HG03342 (cell line): ENCODE data around the gene BCL7B.
"Not testable (repeated sequence)": the region's sequence is repeated elsewhere in the genome, so short reads cannot be mapped to it uniquely, and the experiment has no call there.

ENCODE experiments used
- ATAC-seq: cut with Tn5 transposase; IDR thresholded peaks from one replicate; pipeline ENCODE4 v1.9.1; 2021; ENCODE audit warnings: mild to moderate bottlenecking, moderate library complexity; ENCODE audit not compliant: unreplicated experiment

BCL7B gene

DNA sequence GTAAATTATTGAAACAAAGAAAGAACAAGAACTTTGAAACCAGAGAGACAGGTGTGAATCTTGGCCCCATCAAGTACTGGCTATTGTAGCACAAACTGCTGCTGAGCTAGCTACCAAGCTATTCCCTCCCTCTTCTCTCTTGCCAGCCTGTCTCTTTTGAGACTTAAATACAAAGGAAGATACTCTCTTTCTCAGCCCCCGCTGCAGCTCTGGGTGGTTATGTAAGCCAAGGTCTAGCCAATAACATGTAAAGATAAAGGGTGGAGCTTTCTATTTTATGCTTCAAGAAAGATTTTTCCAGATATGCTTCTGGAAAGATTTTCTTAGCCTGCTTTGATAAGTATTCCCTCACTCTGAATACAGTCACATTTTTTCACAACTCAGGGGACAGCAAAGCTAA, 52.6 kb downstream of the BCL7B start:
- no peak for ATAC-seq

DNA sequence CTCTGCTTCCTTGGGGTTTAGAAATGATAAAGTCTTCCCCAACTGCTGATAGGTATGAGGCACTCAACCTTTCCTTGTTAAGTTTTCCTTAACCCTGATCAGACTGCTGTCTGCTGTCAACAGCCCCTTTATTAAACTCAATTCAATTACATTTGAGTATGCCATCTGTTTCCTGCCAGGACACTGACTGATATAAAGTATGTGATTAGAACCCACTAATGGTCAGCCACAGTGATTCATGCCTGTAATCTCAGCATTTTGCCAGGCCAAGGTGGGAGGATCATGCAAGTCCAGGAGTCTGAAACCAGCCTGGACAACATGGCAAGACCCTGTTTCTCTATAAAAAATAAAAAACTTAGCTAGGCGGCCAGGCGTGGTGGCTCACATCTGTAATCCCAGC, 53.5 kb downstream of the BCL7B start:
- no peak for ATAC-seq

DNA sequence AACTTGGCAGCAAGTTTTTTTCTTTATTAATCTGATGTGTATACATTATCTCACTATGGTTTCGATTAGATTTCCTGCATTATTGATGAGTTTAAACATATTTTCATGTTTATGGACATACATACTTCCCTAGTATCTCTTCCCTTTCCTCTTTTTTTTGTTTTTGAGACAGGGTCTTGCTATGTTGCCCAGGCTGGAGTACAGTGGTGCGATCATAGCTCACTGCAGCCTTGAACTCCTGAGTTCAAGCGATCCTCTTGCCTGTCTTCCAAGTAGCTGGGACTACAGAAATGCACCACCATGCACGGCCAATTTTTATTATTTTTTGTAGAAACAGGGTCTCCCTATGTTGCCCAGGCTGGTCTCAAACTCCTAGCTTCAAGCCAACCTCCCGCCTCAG, 54.3 kb downstream of the BCL7B start:
- no peak for ATAC-seq

DNA sequence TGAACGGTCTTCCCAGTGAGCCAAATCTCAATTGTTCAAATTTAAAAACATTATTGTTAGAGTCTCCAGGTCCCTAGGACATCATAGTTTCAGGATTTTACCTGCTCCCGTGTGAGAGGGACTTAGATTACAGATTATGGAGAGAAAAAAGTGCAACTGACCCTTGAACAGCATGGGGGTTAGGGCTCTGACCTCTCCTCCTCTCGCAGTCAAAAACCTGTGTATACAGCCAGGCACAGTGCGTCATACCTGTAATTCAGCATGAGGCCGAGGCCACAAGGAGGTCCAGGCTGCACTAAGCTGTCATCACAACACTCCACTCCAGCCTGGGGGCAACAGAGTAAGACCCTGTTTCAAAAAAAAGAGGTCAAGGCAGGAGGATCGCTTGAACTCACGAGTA, 60.9 kb downstream of the BCL7B start:
- ATAC-seq, result no peak

DNA sequence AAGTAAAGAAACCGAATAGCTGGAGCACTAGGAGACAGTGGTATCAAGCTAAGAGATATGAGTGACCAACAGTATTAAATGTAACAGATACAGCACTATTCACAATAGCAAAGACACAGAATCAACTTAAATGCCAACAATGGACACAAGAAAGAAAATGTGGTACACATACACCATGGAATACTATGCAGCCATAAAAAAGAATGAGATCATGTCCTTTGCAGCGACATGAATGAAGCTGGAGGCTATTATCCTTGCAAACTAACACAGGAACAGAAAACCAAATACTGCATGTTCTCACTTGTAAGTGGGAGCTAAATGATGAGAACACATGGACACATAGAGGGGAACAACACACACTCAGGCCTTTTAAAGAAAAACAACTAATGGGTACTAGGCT, 62.0 kb downstream of the BCL7B start:
- not testable (repeated sequence) for ATAC-seq

DNA sequence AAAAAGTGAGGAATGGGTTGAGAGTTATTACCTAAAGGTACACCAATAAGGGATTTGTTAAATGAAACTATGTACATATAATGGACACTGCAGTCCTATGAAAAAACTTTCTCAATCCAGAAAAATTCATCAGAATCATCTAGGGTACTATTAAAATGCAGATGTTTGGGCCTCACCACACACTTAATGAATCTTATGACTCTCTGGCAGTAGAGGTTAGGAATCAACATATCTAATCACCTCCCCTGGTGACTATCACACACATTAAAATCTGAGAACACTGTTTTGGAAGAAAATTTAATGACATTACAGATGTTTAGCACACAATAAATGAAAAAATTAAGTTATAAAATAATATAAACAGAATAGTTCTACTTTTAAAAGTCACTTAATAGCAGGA, 67.5 kb downstream of the BCL7B start:
- ATAC-seq, result no peak

DNA sequence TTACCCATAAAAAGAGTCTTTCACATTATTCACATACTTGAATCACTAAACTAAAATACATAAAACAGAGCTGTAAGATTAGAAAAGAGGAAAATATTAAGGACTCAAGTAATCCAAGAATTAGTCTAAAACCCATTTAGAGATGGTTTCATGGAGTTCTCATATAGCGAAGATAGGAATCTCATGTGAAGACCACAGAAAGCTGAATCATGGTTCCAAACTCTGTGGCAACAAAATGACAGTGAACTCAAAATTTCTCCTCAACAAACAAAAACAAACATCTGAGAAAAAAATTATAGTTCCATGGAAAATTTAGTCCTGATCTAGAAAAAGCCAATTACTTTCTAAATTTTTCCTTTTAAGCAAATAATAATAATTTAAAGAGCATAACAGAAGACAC, 70.0 kb downstream of the BCL7B start:
- no peak for ATAC-seq
